Measurements from ENCODE around the gene SYPL1.

Gene SYPL1

DNA sequence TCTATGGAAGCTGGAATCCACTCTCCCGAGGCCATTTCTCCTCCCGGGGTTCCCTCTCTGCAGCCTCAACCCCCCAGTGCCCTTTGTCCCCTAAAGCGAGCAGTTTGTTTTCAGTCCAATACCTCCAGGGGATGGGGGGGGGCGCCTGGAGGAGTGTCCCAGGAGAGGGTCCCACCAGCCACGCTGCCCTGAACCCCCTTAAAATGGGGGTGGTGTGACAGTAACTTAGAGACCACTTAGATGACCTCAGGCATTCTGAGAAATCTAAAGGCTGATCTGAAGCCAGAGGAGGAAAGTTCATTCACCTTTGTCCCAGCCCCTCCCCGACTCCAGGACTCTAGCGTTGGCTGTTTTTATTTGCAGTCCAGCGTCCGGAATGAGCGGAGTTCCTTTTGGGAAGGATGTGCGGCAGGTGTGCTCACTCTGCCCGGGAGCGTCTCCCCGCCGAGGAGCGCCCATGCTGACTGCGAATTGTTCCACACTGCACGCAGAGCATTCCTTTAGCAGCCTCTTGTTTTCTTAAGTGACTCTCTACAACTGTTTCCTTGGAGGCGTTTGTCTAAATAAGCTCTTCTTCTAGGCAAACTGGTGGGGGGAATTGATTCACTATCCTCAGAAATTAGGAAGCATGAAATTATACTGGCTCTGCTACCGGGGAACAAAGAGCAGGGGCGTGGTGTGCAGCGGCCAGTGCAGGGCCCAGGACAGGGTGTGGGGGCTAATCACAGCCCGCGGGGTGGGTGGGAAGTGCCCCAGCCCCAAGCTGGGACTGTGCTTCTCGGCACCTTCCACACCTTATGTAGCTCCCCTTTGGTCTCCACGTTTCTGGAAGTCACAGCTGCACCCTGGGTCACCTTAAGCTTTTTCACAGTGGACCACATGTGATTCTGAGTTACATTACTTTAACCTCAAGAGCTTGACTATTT lies 46.3 kb downstream of the SYPL1 start:
- no peak for DNase-seq (ENCODE audit: low spot score)

DNA sequence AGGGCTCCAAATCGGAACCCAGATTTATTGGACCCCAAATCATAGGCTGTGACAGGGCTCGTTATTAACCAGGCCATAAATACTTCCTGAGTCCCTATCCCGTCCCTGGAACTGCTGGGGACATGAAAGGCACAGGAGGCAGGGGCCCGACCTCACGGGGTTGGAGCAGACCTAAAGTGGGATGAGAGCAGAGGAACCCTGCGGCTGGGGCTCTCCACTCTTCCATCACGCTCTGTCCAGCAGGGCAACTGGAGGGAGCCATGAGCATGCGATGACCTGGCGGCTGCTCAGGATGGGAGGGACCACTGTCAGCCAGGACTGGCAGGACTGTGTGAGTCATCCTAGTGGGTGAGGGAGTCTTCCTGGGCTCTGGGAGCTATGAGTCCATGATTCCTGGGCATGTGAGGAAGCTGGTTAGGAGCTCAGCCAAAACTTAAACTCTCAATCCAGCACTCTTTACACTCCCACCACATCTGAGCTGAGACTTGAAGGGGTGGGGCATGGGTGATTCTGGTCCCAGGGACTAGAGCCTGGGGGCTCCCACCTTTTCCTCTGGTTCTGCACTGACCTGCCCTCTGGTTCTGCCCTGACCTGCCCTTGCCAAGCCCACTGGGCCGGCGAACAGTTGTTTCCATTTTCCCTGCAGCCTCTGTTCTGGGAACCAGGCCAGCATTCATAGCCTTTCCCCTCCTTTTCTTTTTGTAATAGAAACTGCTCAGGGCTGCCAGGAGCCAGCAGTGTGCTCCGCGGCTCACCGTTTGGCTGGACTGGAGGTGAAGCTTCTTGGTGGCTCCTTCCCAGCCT lies 47.1 kb downstream of the SYPL1 start:
- DNase-seq (ENCODE audit: low spot score), result no peak

DNA sequence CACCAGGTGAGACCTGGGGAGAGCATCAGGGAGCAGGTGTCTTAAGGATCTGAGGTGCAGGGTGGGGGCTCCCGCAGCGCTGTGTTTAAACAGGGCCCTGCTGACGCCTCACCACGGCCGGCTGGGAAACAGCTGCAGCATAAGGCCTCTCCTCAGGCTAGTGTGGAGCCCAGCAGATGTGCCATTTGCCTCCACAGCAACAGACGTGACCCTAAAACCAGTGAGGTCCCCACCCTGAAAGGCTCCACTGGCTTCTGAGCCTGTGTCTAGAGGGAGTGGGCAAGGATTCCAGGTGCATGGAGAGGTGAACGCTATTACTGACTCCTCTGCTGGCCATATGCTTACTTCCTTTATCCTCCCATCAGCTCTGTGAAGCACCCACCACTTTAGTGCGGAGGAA lies 47.8 kb downstream of the SYPL1 start:
- no peak for DNase-seq (ENCODE audit: low spot score)

DNA sequence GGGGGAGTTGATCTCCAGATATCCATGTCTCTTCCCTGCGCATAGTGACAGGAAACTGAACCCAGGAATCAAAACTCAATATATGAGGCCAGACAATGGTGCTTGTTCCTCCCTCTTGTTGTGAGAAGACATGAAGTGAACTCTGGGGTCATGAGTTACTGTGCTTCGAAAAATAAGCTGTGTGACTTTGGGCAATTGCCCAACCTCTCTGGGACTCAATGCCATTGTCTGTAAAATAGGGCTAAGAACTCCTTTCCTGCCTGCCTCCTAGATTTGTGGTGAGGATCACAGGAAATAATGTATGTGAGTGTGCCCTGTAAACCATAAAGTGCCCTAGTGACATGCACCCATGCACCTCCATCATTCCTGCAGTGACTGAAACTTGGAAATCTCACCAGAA lies 48.4 kb downstream of the SYPL1 start:
- no peak for DNase-seq (ENCODE audit: low spot score)

DNA sequence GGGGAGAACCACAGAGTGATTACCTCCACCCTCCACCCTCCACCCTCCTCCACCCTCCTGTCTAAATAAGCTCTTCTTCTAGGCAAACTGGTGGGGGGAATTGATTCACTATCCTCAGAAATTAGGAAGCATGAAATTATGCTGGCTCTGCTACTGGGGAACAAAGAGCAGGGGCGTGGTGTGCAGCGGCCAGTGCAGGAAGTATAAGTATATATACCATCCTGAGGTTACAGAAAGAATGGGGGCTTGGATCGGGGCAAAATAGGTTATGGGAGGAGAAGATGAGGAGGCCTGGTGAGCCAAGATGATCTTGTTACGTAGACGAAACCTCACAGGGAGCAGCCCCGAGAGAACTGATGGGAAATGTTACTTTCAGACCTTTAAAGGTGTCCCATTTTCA lies 49.1 kb downstream of the SYPL1 start:
- DNase-seq (ENCODE audit: low spot score), result no peak

DNA sequence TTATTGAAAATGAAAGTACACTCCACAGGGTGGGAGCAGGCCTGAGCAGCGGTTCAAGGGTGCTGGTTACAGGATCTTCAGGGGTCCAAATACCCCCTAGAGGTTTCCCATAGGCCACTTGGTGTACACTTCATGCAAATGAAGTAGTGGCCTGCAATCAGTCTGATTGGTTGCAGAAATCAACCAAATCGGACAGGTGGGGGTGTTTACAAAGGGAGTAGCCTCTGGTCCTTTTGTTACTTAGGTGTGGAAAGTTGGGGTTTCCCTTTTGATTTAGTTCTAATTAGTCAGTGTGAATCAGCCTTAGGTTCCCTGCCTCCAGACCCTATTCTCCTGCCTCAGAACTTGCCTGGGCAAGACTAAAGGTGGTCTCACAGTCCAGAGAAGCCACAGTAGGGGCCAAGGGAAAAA lies 49.6 kb downstream of the SYPL1 start:
- DNase-seq (ENCODE audit: low spot score), result no peak

DNA sequence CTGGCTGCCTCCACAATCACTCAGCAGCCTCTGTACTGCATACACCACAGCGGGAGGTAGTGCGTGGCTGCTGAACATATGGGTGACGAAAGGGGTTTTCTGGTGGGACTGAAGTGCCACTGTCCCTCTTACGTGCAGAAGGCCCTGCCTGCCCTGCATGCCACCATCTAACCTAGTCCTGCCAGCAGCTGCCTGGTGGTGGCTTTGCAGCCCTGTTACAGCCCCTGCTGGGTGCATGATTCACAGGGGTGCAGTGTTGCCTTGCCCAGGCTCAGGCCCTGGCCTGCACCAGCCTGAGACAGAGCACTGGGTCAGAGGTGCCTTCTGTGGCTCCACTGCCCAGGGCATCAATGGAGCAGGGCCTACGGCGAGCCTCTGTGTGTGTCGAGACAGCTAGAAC lies 50.1 kb downstream of the SYPL1 start:
- no peak for DNase-seq (ENCODE audit: low spot score)

DNA sequence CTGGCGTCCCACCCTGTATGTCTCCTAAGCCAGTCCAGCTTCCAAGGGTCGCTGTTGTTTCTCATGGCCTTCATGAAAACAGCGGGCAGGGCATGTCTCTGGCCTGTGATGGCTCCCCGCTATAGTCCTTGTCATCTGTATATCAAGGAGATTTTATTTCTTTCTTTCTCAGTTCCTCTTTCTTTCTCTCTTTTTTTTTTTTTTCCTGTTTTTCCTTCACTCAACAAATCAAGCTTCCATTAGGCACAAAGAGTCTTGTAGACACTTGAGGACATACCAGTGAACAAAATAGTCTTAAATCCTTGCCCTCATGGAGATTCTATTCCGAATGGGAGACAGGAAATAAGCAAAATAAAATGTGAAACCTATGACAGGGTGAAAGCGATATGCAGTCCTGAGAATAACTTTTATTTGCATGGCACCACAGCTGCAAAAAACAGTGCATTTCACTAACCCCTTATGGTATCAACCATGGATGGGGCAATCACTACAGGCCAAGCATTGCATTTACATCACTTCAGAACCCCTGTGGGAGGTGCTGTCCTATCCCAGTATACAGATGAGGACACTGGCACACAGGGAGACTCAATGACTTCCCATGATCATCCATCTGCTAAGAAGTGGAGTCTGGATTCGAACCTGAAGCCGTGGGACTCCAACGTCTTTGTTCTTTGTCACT lies 50.7 kb downstream of the SYPL1 start:
- DNase-seq (ENCODE audit: low spot score), result no peak

DNA sequence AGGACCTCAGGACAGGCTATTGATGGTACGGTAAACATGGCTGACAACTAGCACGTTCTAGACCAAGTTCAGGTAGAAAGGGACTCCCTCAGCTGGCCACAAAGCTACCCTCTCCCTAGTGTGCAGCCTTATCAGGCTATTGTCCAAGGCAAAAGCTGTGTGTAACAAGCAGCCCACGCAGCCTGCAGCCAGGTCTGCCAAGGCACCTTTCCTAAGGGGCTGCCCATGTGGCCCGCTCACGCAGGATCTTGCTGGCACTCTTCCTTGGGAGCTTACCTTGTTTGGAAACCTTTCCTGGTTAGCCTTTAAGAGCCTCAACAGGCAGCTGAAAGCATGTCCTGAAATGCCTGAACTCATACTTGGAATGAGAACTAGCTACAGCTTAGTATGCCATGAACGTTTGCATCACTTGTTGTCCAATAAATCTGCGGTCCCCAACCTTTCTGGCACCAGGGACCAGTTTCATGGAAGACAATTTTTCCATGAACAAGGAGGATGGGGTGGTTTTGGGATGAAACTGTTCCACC lies 51.7 kb downstream of the SYPL1 start:
- no peak for DNase-seq (ENCODE audit: low spot score)

DNA sequence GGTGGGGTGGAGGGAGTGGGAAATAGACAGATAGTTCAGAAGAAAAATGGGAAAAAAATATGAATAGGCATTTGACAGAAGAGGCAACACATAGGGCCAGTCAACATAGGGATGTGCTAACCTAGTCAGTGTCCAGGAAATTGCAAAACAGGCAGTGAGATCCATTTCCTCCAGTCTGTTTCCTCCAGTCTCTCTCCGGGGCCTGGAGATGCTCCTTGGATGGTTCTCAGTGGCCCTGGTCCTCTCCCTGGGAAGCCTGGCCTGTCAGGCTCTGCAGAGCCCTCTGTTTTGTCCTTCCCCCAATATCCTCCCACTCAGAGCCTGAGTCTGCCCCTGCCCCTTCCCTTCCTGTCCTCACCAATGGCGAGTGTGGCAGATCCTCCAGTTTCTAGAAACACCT lies 52.6 kb downstream of the SYPL1 start:
- no peak for DNase-seq (ENCODE audit: low spot score)

DNA sequence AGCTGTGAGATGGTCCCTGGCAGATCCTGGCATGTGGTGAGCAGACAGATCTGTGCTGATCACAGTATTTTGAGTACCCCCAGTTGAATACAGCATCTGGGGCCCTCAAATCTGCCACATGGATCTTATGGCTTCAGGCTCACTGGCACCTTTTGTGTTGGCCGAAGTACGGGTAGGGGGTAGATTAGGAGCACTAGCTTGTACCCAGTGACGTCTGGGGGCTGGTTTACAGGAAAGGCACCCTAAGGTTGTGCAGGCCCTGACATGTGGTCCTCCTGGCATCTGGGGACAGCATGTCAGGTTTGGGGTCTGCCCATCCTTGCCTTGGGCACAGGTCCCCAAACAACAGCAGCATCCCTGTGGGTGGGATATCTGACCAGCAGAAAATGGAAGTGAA lies 53.2 kb downstream of the SYPL1 start:
- DNase-seq (ENCODE audit: low spot score), result no peak

DNA sequence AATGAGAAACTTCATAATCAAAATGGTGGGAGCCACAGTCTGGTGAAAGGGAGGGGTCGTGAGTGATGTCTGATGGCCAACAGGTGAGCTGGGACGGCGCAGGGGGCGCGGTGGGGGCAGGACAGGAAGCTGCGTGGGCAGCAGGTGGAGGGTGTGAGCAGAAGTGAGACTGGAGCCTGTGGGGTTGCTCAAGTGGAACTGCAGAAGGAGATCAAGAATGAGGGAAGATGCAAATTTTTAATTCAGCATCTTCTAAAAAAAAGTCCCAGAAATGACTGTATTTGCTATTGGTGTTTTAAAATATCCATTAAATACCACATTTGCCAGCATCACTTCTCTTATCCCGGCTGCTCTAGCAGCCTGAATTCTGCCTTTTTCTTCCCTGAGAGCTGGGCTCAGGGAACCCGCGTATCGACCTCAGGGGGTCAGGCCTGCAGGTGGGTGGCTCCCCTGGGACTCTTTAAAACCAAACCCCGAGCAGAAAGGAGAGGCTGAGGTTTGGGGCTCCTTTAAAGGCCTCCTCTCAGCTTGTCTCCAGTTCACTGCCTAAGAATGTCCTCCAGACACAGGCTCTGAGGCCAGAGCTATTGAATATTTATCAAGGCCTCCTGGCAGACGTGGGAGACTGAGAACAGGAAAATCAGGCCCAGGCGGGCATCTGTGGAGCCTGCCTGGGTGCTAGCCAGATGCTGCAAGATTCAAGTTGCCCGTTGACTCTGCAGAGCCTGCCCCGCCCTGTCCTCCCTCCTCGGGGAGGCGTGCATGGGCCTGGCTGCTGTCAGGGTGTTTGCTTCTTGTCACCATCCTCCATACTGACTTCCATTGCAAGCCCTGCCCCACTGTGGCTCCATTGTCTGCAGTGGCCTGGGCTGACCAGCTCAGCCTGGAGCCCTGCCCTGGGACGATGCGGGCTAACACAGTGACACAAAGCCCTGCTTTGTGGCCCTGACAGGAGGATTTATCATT lies 53.9 kb downstream of the SYPL1 start:
- DNase-seq (ENCODE audit: low spot score), result no peak

DNA sequence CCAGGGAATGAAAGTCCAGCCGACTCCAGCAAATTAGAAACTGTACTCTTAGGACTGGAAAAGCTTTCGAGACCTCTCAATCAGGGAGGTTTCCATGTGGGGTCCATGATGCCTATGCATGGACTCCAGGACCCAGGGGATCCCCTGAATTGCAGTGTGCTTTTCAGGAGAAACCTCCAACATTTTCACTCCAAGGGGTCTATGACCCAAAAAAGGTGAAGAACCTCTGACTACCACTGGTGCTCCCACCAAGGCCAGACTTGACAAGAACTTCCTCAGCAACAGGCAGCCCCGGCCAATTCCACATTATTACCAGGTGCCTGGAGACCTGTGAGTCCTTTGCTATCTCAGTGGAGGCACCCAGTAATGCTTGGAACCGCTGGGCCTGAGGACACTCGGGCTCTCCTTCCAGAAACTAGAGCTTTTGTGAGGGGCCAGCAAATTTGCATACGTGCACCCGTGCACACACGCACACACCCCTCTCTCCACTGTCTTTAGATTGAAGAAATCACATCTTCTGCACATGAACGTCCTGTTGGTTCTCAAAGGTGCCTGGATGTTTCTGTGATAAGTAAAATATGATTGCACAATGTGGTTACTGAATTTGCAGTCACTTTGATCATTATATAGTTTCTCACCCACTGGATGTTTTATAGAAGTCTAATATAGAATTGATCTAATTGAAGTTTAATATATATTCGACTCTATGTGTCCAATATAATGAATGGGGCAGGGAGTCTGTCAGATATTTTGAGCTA lies 54.7 kb downstream of the SYPL1 start:
- DNase-seq (ENCODE audit: low spot score), result no peak

DNA sequence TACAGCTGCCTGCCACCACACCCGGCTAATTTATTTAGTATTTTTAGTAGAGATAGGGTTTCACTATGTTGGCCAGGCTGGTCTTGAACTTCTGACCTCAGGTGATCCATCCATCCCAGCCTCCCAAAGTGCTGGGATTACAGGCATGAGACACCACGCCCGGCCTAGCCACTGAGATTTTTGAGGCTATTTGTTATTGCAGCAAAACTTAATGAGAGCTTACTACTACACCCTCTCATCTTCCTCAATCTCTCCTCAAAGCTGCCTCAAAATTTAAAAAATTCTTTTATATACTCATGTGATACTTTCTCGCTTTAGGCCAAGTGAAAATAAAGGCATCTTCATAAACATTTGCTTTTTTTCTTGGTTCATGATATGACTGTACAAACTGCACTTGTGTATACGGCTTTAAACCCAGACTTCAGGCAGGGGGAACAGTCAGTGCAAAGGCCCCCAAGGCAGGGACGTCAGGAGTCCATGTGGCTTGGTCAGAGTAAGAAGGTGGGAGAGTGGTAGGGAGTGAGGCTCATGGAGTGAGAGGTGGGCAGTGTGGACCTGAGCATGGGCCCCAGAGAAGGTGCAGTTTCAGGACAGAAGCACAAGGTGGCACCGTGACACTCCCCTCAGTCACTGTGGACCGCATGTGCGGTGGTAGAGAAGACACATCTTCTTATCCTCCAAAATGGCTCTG lies 55.5 kb downstream of the SYPL1 start:
- DNase-seq (ENCODE audit: low spot score), result peak; percentile 74

DNA sequence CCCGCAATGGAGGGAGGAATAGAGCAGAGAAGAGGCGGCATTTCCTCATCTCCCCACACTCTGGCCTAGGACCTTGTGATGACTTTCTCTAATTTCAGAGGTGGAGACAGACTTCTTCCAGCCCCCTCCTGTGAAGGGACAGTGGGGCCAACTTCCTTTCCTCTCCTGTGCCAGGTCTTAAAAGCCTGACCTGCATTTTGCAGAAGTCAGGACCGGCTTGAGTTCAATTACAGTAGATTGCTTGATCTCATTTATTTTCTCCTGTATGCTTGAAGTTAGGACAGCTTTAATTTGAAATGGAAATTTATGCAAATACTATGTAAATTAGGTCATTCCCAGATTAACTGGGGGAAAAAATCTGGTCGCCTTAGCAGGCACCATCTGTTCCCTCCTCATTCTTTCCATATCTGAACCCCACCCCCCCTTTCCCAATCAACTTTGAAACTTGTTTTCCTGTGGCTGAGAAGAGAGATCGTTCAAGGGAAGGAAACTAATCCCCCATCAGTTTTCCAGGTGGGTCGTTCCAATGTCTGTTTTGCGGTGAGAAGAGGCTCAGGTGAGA lies 57.1 kb downstream of the SYPL1 start:
- no peak for DNase-seq (ENCODE audit: low spot score)

DNA sequence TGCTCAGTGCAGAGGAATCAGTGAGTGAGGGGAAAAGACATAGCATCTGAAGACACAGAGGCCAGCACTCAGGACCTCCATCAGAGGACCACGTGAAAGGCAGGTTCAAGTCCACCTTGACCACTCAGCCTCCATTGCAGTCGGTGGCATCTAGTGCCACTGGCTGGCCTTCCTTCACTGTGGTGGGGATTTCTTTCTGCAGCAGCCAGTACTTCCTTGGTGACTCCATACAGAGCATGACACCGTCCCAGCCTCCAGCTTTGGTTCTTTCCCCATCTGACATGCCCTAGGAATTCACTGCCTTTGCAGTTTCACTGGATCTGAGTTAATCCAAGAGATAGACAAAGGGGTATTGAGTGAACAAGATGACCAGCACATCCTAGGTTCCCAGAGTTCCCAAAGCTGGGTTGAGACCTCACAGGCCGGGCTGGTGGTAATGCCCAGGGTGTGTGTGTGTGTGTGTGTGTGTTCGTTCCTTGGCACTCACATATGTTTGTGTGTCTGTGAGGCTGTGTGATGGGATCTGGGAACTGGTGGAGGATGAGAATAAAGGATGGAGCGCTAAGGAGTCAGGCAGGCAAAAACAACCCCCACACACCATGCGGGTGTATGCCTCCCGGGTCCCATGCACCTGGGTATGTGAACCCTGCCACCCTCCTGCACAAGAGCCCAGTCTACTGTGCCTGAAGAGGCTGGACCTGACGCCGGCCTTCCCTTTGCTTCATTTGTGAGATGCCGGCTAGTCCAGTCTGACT lies 57.8 kb downstream of the SYPL1 start:
- no peak for DNase-seq (ENCODE audit: low spot score)

DNA sequence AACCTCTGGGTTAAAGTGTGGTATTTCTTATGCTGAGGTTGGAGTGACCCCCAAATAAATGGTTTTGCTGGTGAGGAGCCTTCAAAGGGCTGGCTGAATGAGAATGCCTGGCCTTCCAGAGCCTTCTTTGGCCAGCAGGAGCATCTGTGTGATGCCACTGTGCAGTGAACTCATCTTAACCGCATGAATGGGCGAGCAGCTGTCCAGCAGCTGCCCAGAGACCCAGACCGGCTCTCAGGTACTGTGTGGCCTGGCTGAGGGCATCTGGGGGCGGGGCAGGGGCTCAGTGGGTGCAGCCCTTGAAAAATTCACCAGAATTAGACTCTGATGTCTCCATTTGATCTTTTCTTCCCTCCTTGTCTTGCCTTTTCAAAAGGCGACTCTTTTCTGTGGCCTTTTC lies 59.0 kb downstream of the SYPL1 start:
- DNase-seq (ENCODE audit: low spot score), result no peak

DNA sequence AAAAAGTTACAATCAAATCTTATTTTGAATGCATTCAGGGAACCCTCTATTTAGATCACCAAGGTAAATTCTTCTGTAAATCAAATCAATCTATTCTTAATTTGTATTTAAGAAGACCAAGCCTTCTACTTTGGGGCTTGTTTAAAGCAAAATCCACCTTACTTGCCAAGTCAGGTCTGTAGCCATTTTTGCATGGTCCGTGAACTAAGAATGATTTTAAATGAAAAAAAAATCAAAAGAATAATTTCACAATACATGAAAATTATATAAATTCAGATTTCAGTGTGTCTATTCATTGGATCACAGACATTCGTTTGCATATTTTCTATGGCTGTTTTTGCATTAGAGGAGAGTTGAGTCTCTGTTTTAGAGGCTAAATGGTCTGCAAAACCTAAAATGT lies 59.4 kb downstream of the SYPL1 start:
- no peak for DNase-seq (ENCODE audit: low spot score)

DNA sequence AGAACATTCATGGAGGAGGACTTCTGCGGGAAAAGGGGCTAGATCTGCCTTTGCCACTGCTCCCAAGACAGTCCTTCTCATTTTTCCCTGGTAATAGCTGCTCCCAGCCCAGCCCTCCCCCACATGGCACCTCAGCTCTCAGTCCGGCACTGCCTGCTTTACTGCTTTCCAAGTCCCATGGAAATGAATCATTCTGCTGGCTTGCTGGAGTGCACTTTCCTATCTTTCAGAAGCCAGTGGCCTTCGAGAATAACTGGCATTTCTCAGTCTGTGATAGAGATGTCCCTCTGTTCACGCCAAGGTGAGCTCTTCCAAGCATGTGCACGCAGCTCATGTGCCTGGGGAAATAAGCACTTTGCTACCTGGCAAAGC lies 61.4 kb downstream of the SYPL1 start:
- DNase-seq (ENCODE audit: low spot score), result no peak

Measured in CD4-positive, alpha-beta T cell treated with Interleukin-6 at 100 ng/mL for 8 hours (primary cell).